Activated naive CD8-positive, alpha-beta T cell treated with anti-CD3 and anti-CD28 coated beads, Interleukin-2, amount 10 ng/mL, durations not matched to agents 7 days and 5 days (primary cell): ENCODE results near the gene KIAA0825. TPM values are rescaled to one million over a fixed set of nuclear protein-coding genes. Genes with fewer than 3 reads are reported as not detected.

ENCODE experiments used
- ATAC-seq: fragments of 150-1000 bp; cut with Tn5 transposase; one replicate; pipeline ENCODE4 v1.10.0; 2021; ENCODE audit warnings: low read depth, moderate library complexity
- POLR2A ChIA-PET: fragments of 350-600 bp; sonication (Branson Sonifier 250); formaldehyde crosslinking; loops from one replicate; lab custom pipeline; 2021; ENCODE audit warnings: antibody characterized with exemption; lab: Charles Lee
- DNase-seq: peaks from one replicate; pipeline ENCODE4 v3.0.0; 2021
- H3K27ac Mint-ChIP-seq: one replicate; pipeline ENCODE4 v1.8.0; 2022; ENCODE audit warnings: mild to moderate bottlenecking, mixed read lengths
- H3K27me3 Mint-ChIP-seq: one replicate; pipeline ENCODE4 v1.8.0; 2022; ENCODE audit warnings: mild to moderate bottlenecking, moderate library complexity, mixed read lengths
- H3K36me3 Mint-ChIP-seq: one replicate; pipeline ENCODE4 v1.8.0; 2021; ENCODE audit warnings: mild to moderate bottlenecking, mixed read lengths
- H3K4me1 Mint-ChIP-seq: one replicate; pipeline ENCODE4 v1.8.0; 2021; ENCODE audit warnings: mixed read lengths
- H3K4me3 Mint-ChIP-seq: one replicate; pipeline ENCODE4 v1.8.0; 2022; ENCODE audit warnings: mild to moderate bottlenecking, moderate library complexity, mixed read lengths
- H3K9me3 Mint-ChIP-seq: one replicate; pipeline ENCODE4 v1.8.0; 2021; ENCODE audit warnings: mixed read lengths
- total RNA-seq, 2 experiments: library from RNA; stranded (reverse); gene quantifications; one replicate each; pipeline ENCODE4 v1.2.3, GENCODE V29; 2021

Gene KIAA0825, protein sequence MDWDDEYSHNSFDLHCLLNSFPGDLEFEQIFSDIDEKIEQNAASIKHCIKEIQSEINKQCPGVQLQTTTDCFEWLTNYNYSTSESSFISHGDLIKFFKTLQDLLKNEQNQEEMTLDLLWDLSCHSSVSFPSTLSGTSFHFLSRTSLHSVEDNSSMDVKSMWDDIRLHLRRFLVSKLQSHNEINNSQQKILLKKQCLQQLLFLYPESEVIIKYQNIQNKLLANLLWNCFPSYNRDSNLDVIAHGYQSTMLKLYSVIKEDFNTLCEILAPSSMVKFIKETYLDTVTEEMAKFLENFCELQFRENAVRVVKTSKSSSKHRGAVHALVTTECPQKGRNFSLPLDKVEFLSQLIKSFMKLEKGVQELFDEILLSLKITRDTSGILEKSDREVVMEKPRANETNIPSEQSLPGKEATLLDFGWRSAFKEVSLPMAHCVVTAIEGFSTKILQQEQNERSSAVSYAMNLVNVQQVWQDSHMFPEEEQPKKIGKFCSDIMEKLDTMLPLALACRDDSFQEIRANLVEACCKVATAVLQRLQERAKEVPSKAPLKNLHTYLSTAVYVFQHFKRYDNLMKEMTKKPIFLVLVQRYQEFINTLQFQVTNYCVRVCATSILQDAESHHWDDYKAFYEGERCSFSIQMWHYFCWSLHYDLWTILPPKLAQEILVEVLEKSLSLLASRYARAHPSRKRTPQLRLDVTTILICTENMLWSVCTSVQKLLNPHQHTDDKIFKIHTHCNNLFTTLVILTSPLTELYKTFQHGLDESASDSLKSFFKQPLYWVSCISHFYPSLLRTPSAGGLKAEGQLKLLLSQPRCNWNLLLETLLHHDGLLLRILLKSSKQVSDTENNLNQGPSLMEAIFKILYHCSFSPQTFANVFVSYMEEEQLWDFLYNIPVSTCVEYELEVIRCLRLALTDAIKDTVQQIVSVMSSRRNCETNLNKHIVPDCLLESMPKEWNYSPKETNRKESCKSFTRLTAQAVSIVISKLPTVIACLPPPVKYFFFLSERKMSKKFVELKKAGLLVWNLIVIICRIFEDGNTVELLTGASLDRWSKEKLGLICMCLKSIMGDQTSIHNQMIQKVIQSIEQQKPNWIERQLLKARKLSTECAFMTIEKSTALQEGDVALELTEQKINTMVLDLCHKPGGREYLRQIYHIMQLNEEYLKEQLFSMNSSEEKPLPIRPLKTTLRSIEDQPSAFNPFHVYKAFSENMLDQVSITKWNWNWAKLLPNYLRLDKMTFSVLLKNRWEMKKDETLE (N-terminal part only)
- 1 to 10 TPM; 1.9 to 2.2 TPM for total RNA-seq

DNA sequence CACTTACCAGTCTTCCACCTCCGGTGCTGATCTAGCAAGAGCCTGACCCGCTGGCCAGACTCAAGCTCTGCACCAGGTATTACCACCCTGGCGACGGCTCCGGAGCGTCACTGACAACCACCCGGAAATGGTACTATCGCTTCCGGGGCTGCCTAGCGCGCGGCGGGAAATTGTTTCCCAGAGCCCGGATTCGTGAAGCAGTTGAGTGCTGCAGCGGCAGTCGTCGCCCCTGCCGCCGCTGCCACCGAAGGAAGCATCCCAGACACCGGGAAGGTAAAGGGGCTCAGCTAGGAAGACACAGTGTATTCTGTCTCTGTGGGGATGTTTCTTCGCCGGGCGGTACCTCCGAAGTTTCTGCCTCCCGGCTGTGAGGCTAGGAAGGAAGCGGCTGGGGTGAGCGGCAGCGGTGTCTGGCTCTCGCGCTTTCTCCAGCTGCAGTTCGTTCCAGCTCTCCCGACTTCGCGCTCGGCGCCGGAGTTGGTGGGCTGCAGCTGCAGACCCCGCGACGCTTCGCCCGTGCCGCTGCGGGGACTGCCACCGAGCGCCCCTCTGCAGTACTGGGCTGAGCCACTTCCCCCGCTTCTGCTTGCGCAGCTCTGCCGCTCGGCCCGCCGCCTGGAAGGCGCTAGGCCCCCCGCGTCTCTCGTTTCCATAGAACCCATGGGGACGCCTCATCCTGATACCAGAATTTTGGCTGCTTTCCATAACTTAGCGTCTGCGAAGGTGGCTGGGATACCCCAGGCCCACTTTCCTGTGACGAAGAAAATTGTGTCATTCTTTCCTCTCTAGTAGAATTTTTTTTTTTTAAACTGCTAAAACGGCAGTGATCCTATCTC, at the start of gene KIAA0825, which contains the start of gene SLF1:
KIAA0825 (minus strand) TSS at position 112 of the 836 bp plus-strand sequence. CDS start 81,478 bp downstream, outside the sequence.
SLF1 (plus strand) TSS at position 177 of the 836 bp plus-strand sequence. CDS start 10,142 bp downstream, outside the sequence.
- H3K36me3 Mint-ChIP-seq = no peaks in the 10 kb centered on the region
- H3K4me3 Mint-ChIP-seq = peak within 1 kb of the TSS; percentile 94
- H3K27me3 Mint-ChIP-seq = no peaks in the 10 kb centered on the region
- H3K27ac Mint-ChIP-seq = peak within 1 kb of the TSS; percentile 82
- peaks cover 25% of the 10 kb centered on the region for H3K4me1 Mint-ChIP-seq
- peak; percentile 92 for ATAC-seq
- DNase-seq = peak; percentile 85
- POLR2A ChIA-PET = interaction anchor here (1.1 kb wide), 1 partner anchor 41 kb away, joined by 5 read pairs; no protein-coding TSS in a partner anchor
- H3K9me3 Mint-ChIP-seq = no peaks in the 10 kb centered on the region

- POLR2A ChIA-PET = no interaction called here
- Mint-ChIP-seq H3K9me3 (no peaks in the 10 kb centered on the region), H3K4me1 (peaks cover 5% of the 10 kb centered on the region), H3K36me3 (peaks cover 24% of the 10 kb centered on the region), H3K27me3 (no peaks in the 10 kb centered on the region), H3K27ac (no peak overlapping the region), H3K4me3 (no peak overlapping the region)
- ATAC-seq (no peak), DNase-seq (no peak)
Measured at GRCh38 chr5:94667937-94668336, 49.5 kb upstream of the KIAA0825 start.

DNA sequence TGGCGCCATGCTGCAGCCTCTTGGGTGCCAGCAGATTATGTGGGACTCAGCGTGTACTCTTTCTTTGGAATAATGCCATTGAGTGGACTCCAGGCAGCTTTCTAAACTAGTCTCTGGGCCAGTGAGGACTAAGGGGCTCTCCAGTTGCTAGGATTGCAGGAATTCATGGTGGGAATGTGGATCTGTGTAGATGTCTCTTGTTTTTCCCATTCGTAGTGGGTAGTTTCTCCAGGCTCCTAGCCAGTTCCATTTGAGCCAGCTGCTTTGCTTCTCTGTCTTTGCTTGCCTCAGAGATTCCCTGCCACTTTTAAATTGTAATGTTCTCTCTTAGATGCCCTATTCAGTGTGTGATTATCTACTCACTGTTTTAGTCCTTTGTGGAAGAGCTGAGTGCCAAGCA, 42.7 kb upstream of the KIAA0825 start:
- Mint-ChIP-seq H3K36me3 (peaks cover 50% of the 10 kb centered on the region), H3K4me1 (no peaks in the 10 kb centered on the region), H3K27ac (no peak overlapping the region), H3K9me3 (peaks cover 27% of the 10 kb centered on the region), H3K27me3 (no peaks in the 10 kb centered on the region), H3K4me3 (no peak overlapping the region)
- POLR2A ChIA-PET = no interaction called here
- ATAC-seq (no peak), DNase-seq (no peak)

DNA sequence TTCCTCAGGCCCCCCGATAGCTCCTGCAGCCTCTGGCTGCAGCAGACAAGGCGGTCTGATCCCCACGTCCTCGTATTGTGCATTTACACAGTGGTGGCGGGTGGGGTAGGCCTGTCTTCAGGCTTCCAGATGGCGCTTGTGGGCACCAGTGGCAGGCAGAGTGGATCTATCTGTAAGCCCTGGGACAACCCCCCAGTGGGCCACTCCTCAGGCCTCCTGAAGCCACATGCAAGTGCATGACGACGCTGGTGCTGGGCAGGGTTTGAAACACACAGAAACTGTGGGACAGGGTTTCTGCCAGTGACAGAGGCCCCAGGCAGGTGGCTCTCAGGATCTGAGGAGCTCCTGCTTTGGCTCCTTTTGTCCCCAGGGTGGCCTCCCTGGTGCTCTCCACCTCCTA, 42.1 kb upstream of the KIAA0825 start:
- Mint-ChIP-seq H3K27me3 (no peaks in the 10 kb centered on the region), H3K4me3 (no peak overlapping the region), H3K9me3 (peaks cover 32% of the 10 kb centered on the region), H3K4me1 (no peaks in the 10 kb centered on the region), H3K36me3 (peaks cover 56% of the 10 kb centered on the region), H3K27ac (no peak overlapping the region)
- POLR2A ChIA-PET = no interaction called here
- ATAC-seq = no peak
- no peak for DNase-seq

- Mint-ChIP-seq H3K27ac (no peak overlapping the region), H3K4me3 (no peak overlapping the region), H3K9me3 (peaks cover 38% of the 10 kb centered on the region), H3K27me3 (no peaks in the 10 kb centered on the region), H3K36me3 (peaks cover 69% of the 10 kb centered on the region), H3K4me1 (no peaks in the 10 kb centered on the region)
- no peak for DNase-seq
- POLR2A ChIA-PET = no interaction called here
- ATAC-seq = no peak
Measured at GRCh38 chr5:94658272-94658671, 39.9 kb upstream of the KIAA0825 start.

GRCh38 chr5:94649874-94650273, 31.5 kb upstream of the KIAA0825 start:
- H3K27me3 Mint-ChIP-seq = no peaks in the 10 kb centered on the region
- POLR2A ChIA-PET = no interaction called here
- peaks cover 3% of the 10 kb centered on the region for H3K9me3 Mint-ChIP-seq
- H3K27ac Mint-ChIP-seq = no peak overlapping the region
- DNase-seq = no peak
- no peak overlapping the region for H3K4me3 Mint-ChIP-seq
- peaks cover 26% of the 10 kb centered on the region for H3K36me3 Mint-ChIP-seq
- no peak for ATAC-seq
- H3K4me1 Mint-ChIP-seq = peaks cover 2% of the 10 kb centered on the region

DNA sequence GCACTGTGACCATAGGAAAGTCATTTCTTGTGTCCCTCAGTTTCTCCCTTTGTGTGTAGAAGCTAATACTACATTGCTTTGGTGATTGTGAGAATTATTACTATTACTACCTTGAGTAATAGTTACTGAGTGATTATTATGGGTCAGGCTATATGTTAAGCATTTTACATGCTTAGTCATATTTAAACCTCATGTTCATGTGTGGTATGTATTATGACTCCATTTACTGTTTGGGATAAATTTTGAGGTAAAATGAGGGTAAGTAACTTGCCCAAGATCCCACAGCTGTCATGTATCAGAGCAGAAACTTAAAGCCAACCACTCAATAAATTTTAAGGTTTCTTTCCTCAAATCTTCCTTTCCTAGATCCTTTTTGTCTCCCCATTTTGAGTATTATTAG, 28.4 kb upstream of the KIAA0825 start:
- Mint-ChIP-seq H3K9me3 (no peaks in the 10 kb centered on the region), H3K4me1 (no peaks in the 10 kb centered on the region), H3K4me3 (no peak overlapping the region), H3K36me3 (peaks cover 26% of the 10 kb centered on the region), H3K27me3 (no peaks in the 10 kb centered on the region), H3K27ac (no peak overlapping the region)
- ATAC-seq (no peak), DNase-seq (no peak)
- POLR2A ChIA-PET = no interaction called here

DNA sequence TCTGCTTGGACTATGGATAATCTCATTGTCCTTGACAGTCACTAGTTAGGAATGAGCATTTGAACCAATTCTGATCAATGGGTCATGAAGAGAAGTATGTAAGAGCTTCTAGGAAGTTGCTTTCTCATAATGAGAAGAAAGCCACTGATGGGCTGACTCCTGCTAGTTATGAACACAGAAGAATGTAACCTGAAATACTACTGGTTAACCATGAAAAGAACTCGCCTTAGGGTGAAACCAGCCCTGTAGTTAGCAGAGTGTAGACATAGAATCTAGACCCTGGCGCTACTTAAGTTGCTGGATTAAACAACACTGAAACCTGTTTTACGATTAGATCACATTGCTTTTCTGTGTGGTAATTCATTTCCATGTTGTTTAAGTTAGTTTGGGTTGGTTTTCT, 26.6 kb upstream of the KIAA0825 start:
- DNase-seq (no peak), ATAC-seq (no peak)
- H3K27me3 Mint-ChIP-seq = no peaks in the 10 kb centered on the region
- H3K9me3 Mint-ChIP-seq = peaks cover 2% of the 10 kb centered on the region
- H3K36me3 Mint-ChIP-seq = peaks cover 38% of the 10 kb centered on the region
- POLR2A ChIA-PET = no interaction called here
- H3K27ac Mint-ChIP-seq = no peak overlapping the region
- no peaks in the 10 kb centered on the region for H3K4me1 Mint-ChIP-seq
- H3K4me3 Mint-ChIP-seq = no peak overlapping the region

GRCh38 chr5:94640176-94640575, 21.8 kb upstream of the KIAA0825 start:
- ATAC-seq = no peak
- H3K4me1 Mint-ChIP-seq = peaks cover 3% of the 10 kb centered on the region
- H3K36me3 Mint-ChIP-seq = peaks cover 72% of the 10 kb centered on the region
- no peak overlapping the region for H3K4me3 Mint-ChIP-seq
- no peak overlapping the region for H3K27ac Mint-ChIP-seq
- POLR2A ChIA-PET = no interaction called here
- no peaks in the 10 kb centered on the region for H3K27me3 Mint-ChIP-seq
- H3K9me3 Mint-ChIP-seq = peaks cover 10% of the 10 kb centered on the region
- no peak for DNase-seq

- POLR2A ChIA-PET = no interaction called here
- peaks cover 5% of the 10 kb centered on the region for H3K9me3 Mint-ChIP-seq
- H3K36me3 Mint-ChIP-seq = peaks cover 57% of the 10 kb centered on the region
- H3K4me3 Mint-ChIP-seq = no peak overlapping the region
- no peak for ATAC-seq
- DNase-seq = no peak
- no peaks in the 10 kb centered on the region for H3K27me3 Mint-ChIP-seq
- peaks cover 10% of the 10 kb centered on the region for H3K4me1 Mint-ChIP-seq
- no peak overlapping the region for H3K27ac Mint-ChIP-seq
Measured at GRCh38 chr5:94632024-94632423, 13.6 kb upstream of the KIAA0825 start.

DNA sequence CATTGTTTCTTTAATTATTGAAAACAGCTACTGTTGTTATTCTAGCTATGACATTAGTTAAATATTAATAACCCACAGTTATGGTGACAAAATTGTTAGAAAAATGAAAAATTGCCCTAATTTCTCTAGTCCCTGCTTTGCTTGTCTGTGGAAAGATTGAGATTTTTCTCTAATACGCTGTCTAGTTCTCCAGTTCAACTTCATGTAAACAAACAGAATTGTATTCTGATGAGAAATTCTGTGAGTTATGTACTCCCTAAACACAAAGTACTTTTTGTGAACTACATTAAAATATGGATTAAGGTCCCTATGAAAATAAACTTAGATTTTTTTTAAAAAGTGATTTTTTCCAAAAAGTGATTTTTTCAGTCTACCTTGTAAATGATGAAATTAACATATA, 8.8 kb upstream of the KIAA0825 start:
- Mint-ChIP-seq H3K9me3 (no peaks in the 10 kb centered on the region), H3K4me3 (no peak overlapping the region), H3K4me1 (peaks cover 13% of the 10 kb centered on the region), H3K27ac (no peak overlapping the region), H3K27me3 (no peaks in the 10 kb centered on the region), H3K36me3 (peaks cover 25% of the 10 kb centered on the region)
- DNase-seq (no peak), ATAC-seq (no peak)
- POLR2A ChIA-PET = no interaction called here

DNA sequence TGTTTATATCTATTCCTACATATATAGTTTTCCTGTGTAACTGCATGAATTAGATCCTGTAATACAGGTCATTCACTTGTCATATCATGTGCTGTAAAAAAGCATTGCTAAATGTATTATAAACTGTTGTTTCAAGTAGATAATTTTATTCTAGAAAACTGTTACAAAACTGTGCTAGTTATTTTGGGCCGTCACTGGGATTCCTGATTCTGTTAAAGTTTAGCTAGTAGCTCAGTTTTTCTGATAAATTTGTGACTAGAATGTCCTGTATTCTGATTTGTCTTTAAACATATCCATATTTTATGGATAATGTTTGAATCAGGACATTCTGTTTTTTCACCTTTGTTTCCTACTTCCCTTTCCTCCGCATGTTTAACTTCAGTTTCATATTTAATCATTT, 5.5 kb upstream of the KIAA0825 start:
- Mint-ChIP-seq H3K4me3 (no peak overlapping the region), H3K9me3 (no peaks in the 10 kb centered on the region), H3K27ac (no peak overlapping the region), H3K36me3 (no peaks in the 10 kb centered on the region), H3K4me1 (peaks cover 20% of the 10 kb centered on the region), H3K27me3 (no peaks in the 10 kb centered on the region)
- DNase-seq = no peak
- POLR2A ChIA-PET = no interaction called here
- no peak for ATAC-seq
